ENCODE results near the gene CASQ2.

DNA sequence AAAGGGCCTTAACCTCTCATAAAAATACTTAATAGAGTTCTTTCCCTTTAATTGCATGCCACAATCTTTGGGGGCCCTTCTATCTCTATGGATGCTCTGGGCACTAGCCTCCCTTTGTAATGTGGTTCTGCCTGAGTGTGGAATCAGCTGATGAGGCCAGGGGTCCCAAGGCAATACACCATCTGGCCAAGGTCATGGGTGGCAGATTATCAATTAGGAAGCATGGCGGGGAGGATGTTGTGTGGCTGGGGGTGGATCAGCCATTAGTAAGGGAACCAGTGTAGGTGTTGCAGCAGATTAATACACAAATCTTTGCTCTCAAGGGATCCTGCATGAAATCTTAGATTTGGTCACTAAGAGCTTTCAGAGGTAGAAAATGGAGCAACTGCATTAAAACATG is 37.1 kb upstream of the CASQ2 start:
- no peak for TF ChIP-seq CTCF (IDR thresholded peaks at IDR 0.05)
- TF ChIP-seq POLR2A (IDR thresholded peaks at IDR 0.05), result no peak
